Measurements from ENCODE around the gene TMEM131L. TPM values are rescaled to one million over a fixed set of nuclear protein-coding genes. Genes with fewer than 3 reads are reported as not detected.
"Not testable (repeated sequence)": the region's sequence is repeated elsewhere in the genome, so short reads cannot be mapped to it uniquely, and the experiment has no call there.

The TMEM131L gene
- total and polyA plus RNA-seq, 5 experiments from 2014 or later, result 13.8 to 72.6 (median 32.9) TPM

- POLR2A ChIA-PET, result no interaction called here
- no peaks in the 10 kb centered on the region for H3K27me3 Mint-ChIP-seq
- H3K4me1 Mint-ChIP-seq, result peaks cover 12 to 36% (median 28%) of the 10 kb centered on the region in 4 donors
- DNase-seq, result no peak
- H3K36me3 Mint-ChIP-seq, result no peaks in the 10 kb centered on the region
- no peaks in the 10 kb centered on the region for H3K9me3 Mint-ChIP-seq
- ATAC-seq, result no peak
- H3K4me3 Mint-ChIP-seq, result peak overlapping the region in 4 of 10 donors; percentile 7 to 51 (median 18)
- H3K27ac Mint-ChIP-seq, result peak overlapping the region in 6 of 10 donors; percentile 35 to 72 (median 53)
Observed at GRCh38 chr4:153451911-153452657, 14.1 kb upstream of the TMEM131L start.

DNA sequence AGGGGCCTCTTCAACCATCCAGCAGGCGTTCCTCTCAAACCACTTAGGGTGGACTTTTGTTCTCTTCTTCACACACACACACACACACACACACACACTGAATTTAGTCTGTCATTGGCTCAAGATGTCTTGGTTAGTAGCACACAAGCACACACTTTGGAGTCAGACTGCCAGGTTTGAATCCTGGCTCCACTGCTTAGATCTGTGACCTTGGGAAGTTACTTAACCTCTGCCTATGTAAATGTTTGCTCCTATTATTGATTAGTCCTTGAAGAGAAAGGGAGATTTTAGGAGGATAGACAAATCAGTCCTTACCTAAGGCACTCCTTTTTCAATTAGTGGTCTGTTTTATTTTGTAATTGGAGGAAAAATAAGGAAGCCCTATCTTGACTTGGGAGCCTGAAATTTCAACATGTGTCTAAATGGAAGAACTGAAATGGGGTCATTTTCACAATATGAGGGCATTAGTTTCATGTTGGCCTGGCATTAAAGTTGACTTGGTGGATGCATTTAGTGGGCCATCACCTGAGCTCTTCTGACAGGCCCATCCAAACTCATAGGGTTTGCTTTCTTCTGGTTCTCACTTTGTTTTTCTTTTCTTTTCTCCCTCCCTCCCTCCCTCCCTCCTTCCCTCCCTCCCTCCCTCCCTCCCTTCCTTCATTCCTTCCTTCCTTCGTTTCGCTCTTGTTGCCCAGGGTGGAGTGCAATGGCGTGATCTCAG lies 13.3 kb upstream of the TMEM131L start:
- ATAC-seq (no peak), DNase-seq (no peak)
- POLR2A ChIA-PET, result no interaction called here
- Mint-ChIP-seq H3K9me3 (no peaks in the 10 kb centered on the region), H3K4me3 (no peak overlapping the region), H3K4me1 (peaks cover 10 to 34% (median 28%) of the 10 kb centered on the region in 4 donors), H3K27ac (peak overlapping the region in 3 of 10 donors; percentile 3 to 72 (median 31)), H3K36me3 (no peaks in the 10 kb centered on the region), H3K27me3 (no peaks in the 10 kb centered on the region)

GRCh38 chr4:153453402-153453801 lies 12.8 kb upstream of the TMEM131L start:
- H3K9me3 Mint-ChIP-seq, result no peaks in the 10 kb centered on the region
- peak overlapping the region in 1 of 10 donors; percentile 19 for H3K27ac Mint-ChIP-seq
- no peak overlapping the region for H3K4me3 Mint-ChIP-seq
- no peaks in the 10 kb centered on the region for H3K27me3 Mint-ChIP-seq
- DNase-seq (no peak), ATAC-seq (no peak)
- POLR2A ChIA-PET, result no interaction called here
- H3K4me1 Mint-ChIP-seq, result peaks cover 10 to 31% (median 27%) of the 10 kb centered on the region in 4 donors
- no peaks in the 10 kb centered on the region for H3K36me3 Mint-ChIP-seq

GRCh38 chr4:153458969-153459368 lies 7.2 kb upstream of the TMEM131L start:
- H3K27ac Mint-ChIP-seq, result peak overlapping the region in 2 of 10 donors; percentile 11 to 50
- peaks cover 0 to 10% (median 2%) of the 10 kb centered on the region in 4 donors for H3K4me1 Mint-ChIP-seq

GRCh38 chr4:153461549-153461948 lies 4.6 kb upstream of the TMEM131L start:
- H3K4me1 Mint-ChIP-seq, result peaks cover 6 to 27% (median 16%) of the 10 kb centered on the region in 4 donors
- H3K36me3 Mint-ChIP-seq, POLR2A ChIA-PET, H3K9me3 Mint-ChIP-seq, H3K27ac Mint-ChIP-seq, H3K27me3 Mint-ChIP-seq, DNase-seq, ATAC-seq, H3K4me3 Mint-ChIP-seq: not testable (repeated sequence)

More at GRCh38 chr4:153458969-153459368, 7.2 kb upstream of the TMEM131L start:
- no peaks in the 10 kb centered on the region for H3K9me3 Mint-ChIP-seq
- POLR2A ChIA-PET, result interaction anchor here (1.3 kb wide), 1 partner anchor 32 kb away, joined by 3 read pairs; no protein-coding TSS in a partner anchor
- H3K4me3 Mint-ChIP-seq, result no peak overlapping the region
- ATAC-seq (no peak), DNase-seq (no peak)
- no peaks in the 10 kb centered on the region for H3K27me3 Mint-ChIP-seq
- H3K36me3 Mint-ChIP-seq, result no peaks in the 10 kb centered on the region

DNA sequence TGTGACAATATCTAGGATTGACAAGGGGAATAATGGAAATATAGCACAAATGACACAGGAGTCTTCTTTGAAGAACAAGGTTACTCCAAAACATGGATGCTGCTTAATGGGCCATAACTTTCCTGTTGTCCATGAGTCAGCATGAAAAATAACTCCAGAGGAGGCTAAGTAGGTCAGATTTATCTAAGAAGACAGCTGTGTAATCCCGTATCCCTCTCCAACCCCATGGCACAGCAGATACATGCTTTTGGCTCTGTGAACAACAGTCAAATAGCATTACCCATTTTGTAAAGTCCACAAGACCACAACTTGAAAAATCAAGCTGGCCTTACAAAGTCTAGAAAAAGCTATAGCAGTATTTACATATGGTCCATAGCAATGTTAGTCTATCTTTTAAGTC lies 2.1 kb upstream of the TMEM131L start:
- Mint-ChIP-seq H3K9me3 (no peaks in the 10 kb centered on the region), H3K27me3 (no peaks in the 10 kb centered on the region), H3K27ac (peak overlapping the region in 3 of 10 donors; percentile 71 to 97 (median 76)), H3K36me3 (peaks cover 0 to 4% (median 2%) of the 10 kb centered on the region in 3 donors), H3K4me1 (peaks cover 9 to 33% (median 24%) of the 10 kb centered on the region in 4 donors), H3K4me3 (no peak overlapping the region)
- POLR2A ChIA-PET, result interaction anchor here (2.9 kb wide), 1 partner anchor 110 kb away, joined by 15 read pairs; no protein-coding TSS in a partner anchor
- ATAC-seq, result no peak
- no peak for DNase-seq

DNA sequence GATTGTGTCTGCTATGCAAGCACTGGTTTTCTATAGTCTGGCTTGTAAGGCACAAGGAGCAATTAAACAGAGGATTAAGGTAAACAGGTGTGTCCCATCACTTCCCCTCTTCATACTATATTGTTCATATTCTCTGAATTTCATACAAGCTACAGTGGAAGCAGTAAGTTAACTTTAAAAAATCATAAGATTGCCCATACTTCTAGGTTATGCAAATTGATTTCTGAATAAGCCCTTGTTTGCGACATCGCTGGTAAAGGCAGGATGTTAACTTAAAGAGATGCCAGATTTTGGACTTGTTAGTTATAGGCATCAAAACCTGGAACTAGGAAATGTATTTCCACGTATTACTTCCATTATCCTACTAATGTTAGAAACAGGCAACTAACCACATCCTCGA lies 1.0 kb upstream of the TMEM131L start:
- peak overlapping the region; percentile 59 to 97 (median 94) for H3K27ac Mint-ChIP-seq
- no peaks in the 10 kb centered on the region for H3K27me3 Mint-ChIP-seq
- no peak for ATAC-seq
- H3K9me3 Mint-ChIP-seq, result no peaks in the 10 kb centered on the region
- peak overlapping the region; percentile 83 to 98 (median 93) for H3K4me3 Mint-ChIP-seq
- POLR2A ChIA-PET, result interaction anchor here (0.6 to 6.9 kb wide), 17 partner anchors 9 to 120 kb away, joined by 3 to 93 read pairs (median 11); partner anchors contain the start of gene MND1
- peak in 2 of 10 donors; percentile 21 to 22 for DNase-seq
- peaks cover 14 to 42% (median 32%) of the 10 kb centered on the region in 4 donors for H3K4me1 Mint-ChIP-seq
- H3K36me3 Mint-ChIP-seq, result peaks cover 0 to 11% (median 4%) of the 10 kb centered on the region in 3 donors

GRCh38 chr4:153465615-153466080 lies 512 bp upstream of the TMEM131L start:
- no peaks in the 10 kb centered on the region for H3K27me3 Mint-ChIP-seq
- no peaks in the 10 kb centered on the region for H3K9me3 Mint-ChIP-seq
- DNase-seq, result peak in 2 of 10 donors; percentile 27 to 66
- H3K4me1 Mint-ChIP-seq, result peaks cover 17 to 47% (median 37%) of the 10 kb centered on the region in 4 donors
- peak; percentile 7 to 34 for ATAC-seq
- H3K27ac Mint-ChIP-seq, result peak overlapping the region; percentile 59 to 97 (median 94)
- POLR2A ChIA-PET, result interaction anchor here (0.6 to 6.9 kb wide), 27 partner anchors 9 to 149 kb away, joined by 3 to 93 read pairs (median 6); partner anchors contain the start of gene MND1
- peaks cover 0 to 14% (median 6%) of the 10 kb centered on the region in 3 donors for H3K36me3 Mint-ChIP-seq
- peak overlapping the region; percentile 83 to 98 (median 93) for H3K4me3 Mint-ChIP-seq

GRCh38 chr4:153466949-153467896 lies 1.1 kb downstream of the TMEM131L start:
- Mint-ChIP-seq H3K4me1 (peaks cover 29 to 62% (median 52%) of the 10 kb centered on the region in 4 donors), H3K36me3 (peaks cover 0 to 22% (median 6%) of the 10 kb centered on the region in 3 donors), H3K9me3 (no peaks in the 10 kb centered on the region), H3K27me3 (no peaks in the 10 kb centered on the region), H3K27ac (peak overlapping the region; percentile 92 to 99 (median 97)), H3K4me3 (peak overlapping the region; percentile 93 to 98 (median 97))
- ATAC-seq, result peak; percentile 3 to 6
- POLR2A ChIA-PET, result interaction anchor here (0.8 to 6.9 kb wide), 29 partner anchors 11 to 122 kb away, joined by 3 to 93 read pairs (median 6); partner anchors contain the start of gene MND1
- DNase-seq, result peak in 8 of 10 donors; percentile 22 to 72 (median 46)

GRCh38 chr4:153467897-153468262 lies 1.7 kb downstream of the TMEM131L start:
- Mint-ChIP-seq H3K4me1 (peaks cover 33 to 69% (median 59%) of the 10 kb centered on the region in 4 donors), H3K4me3 (peak overlapping the region; percentile 93 to 98 (median 97)), H3K27ac (peak overlapping the region; percentile 92 to 99 (median 97)), H3K36me3 (peaks cover under 1 to 25% (median 6%) of the 10 kb centered on the region in 3 donors), H3K9me3 (no peaks in the 10 kb centered on the region), H3K27me3 (no peaks in the 10 kb centered on the region)
- ATAC-seq, result peak in 1 of 2 donors; percentile 4
- peak in 3 of 10 donors; percentile 27 to 57 (median 41) for DNase-seq
- POLR2A ChIA-PET, result interaction anchor here (0.8 to 6.9 kb wide), 18 partner anchors 10 to 106 kb away, joined by 3 to 93 read pairs (median 6); no protein-coding TSS in a partner anchor

DNA sequence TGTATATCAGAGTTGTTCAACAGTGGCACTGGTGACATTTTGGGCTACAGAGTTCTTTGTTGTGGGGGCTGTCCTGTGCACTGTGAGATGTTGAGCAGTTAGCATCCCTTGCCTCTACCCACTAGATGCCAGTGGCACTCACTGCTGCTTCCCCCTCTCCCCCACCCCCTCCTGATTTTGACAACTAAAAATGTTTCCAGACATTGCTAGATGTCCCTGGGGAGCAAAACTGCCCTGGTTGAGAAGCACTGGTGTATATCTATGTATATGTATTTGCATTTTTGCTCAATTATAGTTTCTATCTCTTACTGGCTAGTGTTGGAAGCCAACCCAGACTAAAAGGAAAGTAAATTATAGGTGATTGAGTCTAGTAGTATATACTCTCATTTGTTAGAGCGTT lies 2.4 kb downstream of the TMEM131L start:
- peaks cover 37 to 76% (median 66%) of the 10 kb centered on the region in 4 donors for H3K4me1 Mint-ChIP-seq
- peaks cover 5 to 31% (median 6%) of the 10 kb centered on the region in 3 donors for H3K36me3 Mint-ChIP-seq
- ATAC-seq (peak; percentile 19), DNase-seq (peak in 5 of 10 donors; percentile 26 to 67 (median 34))
- peak overlapping the region; percentile 93 to 98 (median 97) for H3K4me3 Mint-ChIP-seq
- H3K27ac Mint-ChIP-seq, result peak overlapping the region; percentile 92 to 99 (median 98)
- no peaks in the 10 kb centered on the region for H3K27me3 Mint-ChIP-seq
- H3K9me3 Mint-ChIP-seq, result no peaks in the 10 kb centered on the region
- POLR2A ChIA-PET, result interaction anchor here (0.6 to 6.9 kb wide), 12 partner anchors 11 to 73 kb away, joined by 3 to 93 read pairs (median 15); no protein-coding TSS in a partner anchor
